GM18519 (cell line): ENCODE measurements around the gene FRMD3.

Experiments used
- ATAC-seq: cut with Tn5 transposase; IDR thresholded peaks from one replicate; pipeline ENCODE4 v1.9.1; 2021; ENCODE audit warnings: mild to moderate bottlenecking, moderate library complexity; ENCODE audit not compliant: unreplicated experiment, low FRiP score

Gene FRMD3

DNA sequence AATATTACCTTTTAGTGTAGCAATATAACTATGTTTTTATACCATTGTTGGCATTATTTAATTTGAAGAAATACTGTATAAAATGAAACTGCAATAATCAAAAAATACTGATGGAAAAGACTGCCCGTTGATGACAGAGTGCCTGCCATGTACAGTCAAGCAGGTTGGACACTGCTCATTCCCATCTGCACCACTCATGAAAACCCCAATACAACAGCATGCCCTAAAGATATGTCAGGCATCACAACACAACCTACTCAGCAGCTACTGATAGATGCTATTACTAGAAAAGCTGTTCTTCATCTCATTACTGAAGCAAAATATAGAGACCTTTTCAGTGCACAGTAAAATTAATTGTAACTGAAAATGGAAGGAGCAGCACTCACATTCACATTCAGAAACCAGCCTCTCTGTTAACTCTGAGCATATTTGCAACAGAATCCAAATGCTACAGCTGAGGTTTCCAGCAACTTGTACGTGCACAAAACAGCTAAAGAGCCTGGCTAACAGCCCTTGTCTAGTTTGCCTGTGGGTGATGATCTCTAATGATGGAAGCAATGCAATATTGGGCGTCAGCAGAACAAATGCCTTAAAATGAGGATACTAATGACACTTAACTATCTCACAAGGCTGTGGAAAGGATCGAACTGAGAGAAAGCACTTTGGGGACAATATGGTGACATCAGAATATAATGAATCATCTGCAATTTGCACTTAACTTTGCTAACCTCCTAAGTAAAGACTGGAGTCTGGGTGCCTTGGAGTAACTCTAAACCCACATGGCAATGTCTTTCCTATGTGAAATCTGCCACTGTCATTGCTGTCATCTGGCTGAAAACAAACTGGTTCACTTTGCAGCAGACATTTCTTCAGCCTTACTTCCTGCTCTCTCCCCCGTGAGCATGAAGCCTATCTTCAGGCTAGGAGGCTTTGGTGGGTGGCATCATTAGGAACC lies 280.0 kb downstream of the FRMD3 start:
- no peak for ATAC-seq

DNA sequence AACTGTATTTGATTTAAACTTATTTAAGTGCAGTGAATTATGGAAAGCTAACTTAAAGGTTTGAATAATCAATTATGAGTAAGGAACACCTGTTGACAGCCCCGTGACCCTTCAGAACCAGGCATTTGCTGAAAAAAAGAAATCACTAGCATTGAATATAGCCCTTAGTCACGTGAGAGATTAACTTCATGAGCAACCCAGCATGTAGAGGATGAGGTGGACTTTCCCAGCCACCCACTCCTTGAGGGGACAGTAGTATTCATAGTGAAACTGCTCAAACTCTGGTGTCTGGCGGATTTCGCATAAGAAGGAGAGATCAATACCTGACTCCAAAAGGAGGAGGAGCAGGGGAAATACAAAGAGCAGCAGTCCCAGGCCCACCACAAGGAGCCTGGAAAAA lies 290.5 kb downstream of the FRMD3 start:
- ATAC-seq = peak; percentile 90

- ATAC-seq = no peak
Observed at GRCh38 chr9:83245979-83246659, 292.1 kb downstream of the FRMD3 start.

DNA sequence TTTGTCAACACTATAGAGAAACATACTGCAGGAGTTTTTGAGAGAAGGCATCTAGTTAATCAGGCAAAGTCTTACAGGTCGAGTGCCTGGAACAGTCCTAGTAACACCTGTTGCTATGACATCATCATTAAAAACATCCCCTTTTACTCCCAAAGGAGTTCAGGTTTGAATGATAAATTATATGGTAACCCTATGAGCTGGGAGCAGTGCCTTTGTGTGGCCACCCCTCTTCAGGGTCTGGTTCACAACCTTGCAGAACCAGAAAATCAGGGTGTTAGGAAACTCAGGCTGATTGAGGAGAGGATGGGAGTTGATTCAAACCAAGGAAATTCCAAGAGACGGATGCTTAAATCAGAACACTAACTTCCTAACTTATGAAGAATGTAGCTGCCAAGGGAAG lies 296.1 kb downstream of the FRMD3 start:
- no peak for ATAC-seq

DNA sequence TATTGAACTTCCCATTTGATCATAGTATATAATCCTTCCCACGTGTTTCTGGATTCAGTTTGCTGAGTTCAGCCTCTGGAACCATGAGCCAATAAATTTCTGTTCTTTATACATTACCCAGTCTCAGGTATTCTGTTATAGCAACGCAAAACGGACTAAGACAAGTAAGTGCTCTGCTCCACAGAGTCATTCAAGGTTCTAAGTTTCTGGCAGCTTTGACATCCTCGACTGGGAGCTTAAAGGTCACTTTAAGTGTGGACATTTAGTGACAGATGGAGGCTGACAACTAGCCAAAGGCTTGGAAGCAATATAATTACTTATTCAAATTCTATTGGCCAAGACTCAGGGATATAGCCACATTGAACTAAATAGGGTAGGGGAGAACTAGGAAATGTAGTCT lies 297.5 kb downstream of the FRMD3 start:
- ATAC-seq = no peak

GRCh38 chr9:83239747-83240146 lies 298.5 kb downstream of the FRMD3 start:
- no peak for ATAC-seq

DNA sequence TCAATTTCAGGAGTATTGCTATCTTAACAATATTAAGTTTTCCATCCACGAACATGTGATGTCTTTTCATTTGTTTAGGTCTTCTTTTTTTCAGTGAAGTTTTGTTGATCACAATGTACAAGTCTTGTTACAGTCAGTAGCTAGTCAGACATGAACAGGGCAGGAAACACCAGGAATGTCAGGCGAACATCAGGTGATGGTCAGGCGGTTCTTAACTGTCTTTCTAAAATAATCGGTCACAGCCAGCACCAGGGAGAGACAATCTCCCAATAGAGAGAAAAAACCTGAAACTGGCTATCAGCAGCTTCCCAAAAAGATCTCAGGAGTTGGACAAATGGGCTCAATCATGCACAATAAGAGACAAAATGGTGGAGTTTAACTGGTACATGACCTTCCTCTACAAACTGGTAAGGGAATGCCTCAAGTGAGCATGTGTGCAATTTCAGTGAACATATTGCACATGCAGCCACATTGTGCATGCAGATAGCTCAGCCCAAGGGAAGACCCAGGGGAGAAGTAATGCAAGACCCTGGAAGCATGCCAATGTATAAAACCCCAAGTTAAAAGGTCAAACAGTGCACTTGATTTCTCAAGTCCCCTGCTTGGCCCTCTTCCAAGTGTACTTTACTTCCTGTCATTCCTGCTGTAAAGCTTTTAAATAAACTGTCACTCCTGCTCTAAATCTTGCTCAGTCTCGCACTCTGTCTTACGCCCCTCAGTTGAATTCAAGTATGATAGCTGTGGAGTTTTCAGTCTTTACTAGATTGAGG lies 299.1 kb downstream of the FRMD3 start:
- no peak for ATAC-seq

DNA sequence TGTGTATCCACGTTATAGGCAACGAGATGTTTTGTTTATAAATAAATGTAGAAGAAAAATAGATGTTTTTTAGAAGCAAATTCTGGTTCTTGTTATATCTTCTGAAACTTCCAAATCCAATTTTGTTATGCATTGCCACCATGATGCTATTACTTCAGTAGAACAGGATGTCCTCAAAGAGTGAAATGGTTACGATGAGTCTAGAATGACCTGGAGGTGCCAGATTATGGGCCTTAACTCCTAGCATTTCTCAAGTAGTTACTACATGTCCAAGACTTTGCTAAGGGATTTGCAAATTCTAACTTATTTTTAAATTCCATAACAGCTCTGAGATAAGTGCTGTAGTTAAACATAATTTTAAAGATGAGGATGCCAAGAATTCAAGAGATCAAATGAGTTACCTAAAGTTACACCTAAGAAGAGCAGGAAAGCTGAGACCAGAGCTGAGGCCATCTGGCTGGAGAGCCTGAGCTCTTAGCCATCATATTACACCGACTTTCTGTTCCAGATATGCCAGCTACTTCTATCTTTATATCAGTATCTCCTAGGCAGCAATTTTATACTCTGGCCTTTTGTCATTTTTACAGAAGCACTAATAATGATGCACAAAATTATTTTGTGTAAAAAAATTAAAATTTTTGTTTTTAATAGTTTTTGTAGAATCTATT lies 302.0 kb downstream of the FRMD3 start:
- no peak for ATAC-seq

DNA sequence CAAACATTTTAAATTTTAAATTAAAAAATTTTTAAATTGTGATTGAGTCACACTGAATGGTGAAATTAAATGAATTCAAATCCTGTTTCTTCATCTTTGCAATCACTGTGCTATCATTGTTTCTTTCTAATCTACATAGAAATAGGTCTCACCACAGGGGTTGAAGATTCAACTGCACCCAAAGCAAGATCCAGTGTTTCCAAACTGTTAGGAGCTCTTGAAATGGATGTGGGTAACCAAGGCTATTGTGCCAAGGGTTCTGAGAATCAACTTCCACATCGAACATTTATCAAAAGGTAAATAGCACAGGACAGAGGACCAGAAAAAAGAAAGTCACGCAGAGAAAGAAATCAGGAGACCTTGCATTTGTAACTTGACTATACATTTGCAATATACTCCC lies 302.7 kb downstream of the FRMD3 start:
- ATAC-seq = no peak

DNA sequence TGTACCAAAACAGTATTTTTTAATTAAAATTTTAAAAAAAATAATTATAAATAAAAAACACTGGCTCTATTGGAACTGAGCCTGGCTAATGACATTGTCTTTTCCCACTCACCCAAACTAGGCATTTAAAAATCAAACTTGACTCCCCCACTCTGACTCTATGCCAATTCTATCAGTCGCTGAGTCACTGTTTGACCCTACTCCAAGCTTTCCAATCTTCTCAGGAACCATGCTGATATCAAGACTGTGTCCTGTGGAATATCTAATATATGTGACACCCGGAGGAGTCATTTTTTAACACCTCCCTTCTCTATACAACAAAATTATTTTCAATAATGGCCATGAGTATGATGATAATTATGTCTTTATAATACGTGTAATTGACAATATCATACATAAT lies 303.7 kb downstream of the FRMD3 start:
- ATAC-seq = no peak

GRCh38 chr9:83233647-83234046 lies 304.6 kb downstream of the FRMD3 start:
- no peak for ATAC-seq

- peak; percentile 58 for ATAC-seq
Observed at GRCh38 chr9:83231039-83231438, 307.2 kb downstream of the FRMD3 start.

GRCh38 chr9:83220730-83221129 lies 317.5 kb downstream of the FRMD3 start:
- peak; percentile 98 for ATAC-seq

DNA sequence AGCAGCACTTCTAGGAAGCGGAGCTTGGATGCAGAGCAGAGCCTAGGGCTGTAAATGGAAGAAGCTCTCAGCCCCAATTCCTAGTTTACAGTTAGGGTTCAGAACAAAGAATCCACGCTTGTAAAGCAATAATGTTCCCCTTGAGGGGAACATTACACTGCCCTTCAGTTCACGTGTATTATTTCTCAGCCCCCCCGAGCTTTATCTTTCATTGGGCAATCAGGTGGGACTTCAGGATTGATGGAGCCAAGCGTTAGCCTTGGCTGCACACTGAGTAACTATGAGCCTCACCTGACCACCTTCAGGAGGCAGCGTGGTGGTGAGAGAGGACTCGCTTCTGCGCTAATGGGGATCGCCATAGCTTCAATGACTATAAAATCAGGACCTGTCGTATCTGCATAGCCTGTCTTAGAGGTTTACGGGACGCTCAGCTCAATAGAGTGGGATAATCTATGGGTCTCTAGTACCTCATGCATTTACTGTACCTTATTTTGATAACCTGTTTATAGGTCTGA lies 318.2 kb downstream of the FRMD3 start:
- ATAC-seq = no peak

- no peak for ATAC-seq
Observed at GRCh38 chr9:83219154-83219923, 318.9 kb downstream of the FRMD3 start.

DNA sequence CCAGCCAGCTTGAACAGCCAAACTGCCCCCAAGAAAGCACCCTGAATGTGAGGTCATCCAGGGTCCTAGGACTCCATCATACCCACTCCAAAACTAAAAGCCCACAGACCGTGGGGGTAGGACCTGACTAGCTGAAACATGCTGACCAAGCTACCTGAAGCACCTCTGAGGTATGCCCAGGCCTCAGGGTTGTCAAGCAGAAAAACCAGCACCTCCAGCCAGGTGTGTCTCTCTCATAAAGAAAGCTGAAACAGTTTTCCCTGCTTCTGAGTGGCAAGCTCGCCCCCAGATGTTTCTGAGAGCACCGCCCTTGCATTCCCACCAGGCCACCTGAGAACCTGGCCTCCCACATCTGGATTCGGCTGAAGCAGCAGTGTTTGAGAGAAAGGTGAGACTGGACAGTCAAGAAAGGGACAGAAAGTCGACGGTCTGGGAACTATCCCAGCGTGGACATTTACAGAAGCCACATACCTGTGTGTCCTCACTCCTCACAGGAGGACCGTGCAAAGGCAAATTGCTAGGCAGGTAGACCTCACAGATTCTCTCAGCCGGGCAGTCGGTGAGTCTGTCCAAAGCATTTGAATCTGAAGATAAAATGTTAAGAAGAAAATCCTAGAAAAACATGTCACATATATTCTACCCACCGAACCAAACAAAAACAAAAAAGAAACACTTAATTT lies 319.6 kb downstream of the FRMD3 start:
- no peak for ATAC-seq

DNA sequence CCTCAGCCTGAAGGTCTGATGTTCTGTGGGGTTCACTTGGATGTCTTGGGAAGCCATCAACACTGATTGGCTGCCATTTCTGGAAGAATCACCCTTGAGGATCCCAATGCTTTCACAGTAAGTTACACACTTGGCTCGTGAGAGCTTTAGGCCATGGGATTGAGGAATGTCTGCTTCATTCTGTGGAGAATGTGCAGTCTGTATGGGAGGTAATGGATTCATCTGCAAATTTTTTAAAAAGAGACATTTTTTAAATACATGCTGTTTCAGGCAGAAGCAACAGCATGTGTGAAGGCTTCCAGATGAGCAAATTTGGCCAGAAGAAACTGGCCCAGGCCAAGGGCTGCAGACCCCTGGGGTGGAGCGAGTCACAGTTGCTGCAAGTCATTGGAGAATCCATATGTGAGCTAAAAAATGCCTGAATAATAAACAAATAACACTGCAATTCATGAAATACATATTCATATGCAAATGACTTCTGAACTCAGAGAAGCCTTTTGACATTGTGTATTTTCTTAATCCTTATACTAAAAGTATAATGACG lies 328.9 kb downstream of the FRMD3 start:
- no peak for ATAC-seq

GRCh38 chr9:83208065-83208850 lies 329.9 kb downstream of the FRMD3 start:
- no peak for ATAC-seq
